ENCODE measurements around the gene FOXD2.

- TF ChIP-seq CTCF (IDR thresholded peaks at IDR 0.05; ENCODE audit: low read length) (no peak), EZH2 (IDR thresholded peaks at IDR 0.05; ENCODE audit: borderline replicate concordance, low read length) (no peak)
These were observed 831 bp upstream of the FOXD2 start for GRCh38 chr1:47436979-47437446.
